Sigmoid colon (tissue), 4 donors: ENCODE results near the gene TTLL12.

Experiments used
- CTCF ChIP-seq, 4 experiments: fragments of 450-650 bp in 3 of 4; fragments of 200-600 bp in 1 of 4; IDR thresholded peaks; one replicate each; pipeline ENCODE4 v1.5.1; 2016 to 2019; ENCODE audit warnings: antibody characterized with exemption in 4 of 4, mild to moderate bottlenecking in 3 of 4, moderate library complexity in 2 of 4
- POLR2AphosphoS5 ChIP-seq, 4 donors: sonication (generic); formaldehyde crosslinking; IDR thresholded peaks; one replicate each; pipeline ENCODE4 v1.6.1; 2017; ENCODE audit warnings: antibody characterized with exemption in 4 of 4

GRCh38 chr22:43231724-43232034 lies 44.7 kb upstream of the TTLL12 start:
- TF ChIP-seq CTCF (IDR thresholded peaks at IDR 0.05), result no peak
- TF ChIP-seq POLR2AphosphoS5 (IDR thresholded peaks at IDR 0.05), result no peak
